Endothelial cell of hepatic sinusoid (primary cell): Measurements from ENCODE around the gene OR4D1.
"Not testable (repeated sequence)": the region's sequence is repeated elsewhere in the genome, so short reads cannot be mapped to it uniquely, and the experiment has no call there.

Source experiments
- in situ Hi-C: cut with HindIII; loops from 2 replicates; pipeline ENCODE4 v1.10.0; 2017; ENCODE audit warnings: low sequenced_read_pairs

Gene OR4D1

DNA sequence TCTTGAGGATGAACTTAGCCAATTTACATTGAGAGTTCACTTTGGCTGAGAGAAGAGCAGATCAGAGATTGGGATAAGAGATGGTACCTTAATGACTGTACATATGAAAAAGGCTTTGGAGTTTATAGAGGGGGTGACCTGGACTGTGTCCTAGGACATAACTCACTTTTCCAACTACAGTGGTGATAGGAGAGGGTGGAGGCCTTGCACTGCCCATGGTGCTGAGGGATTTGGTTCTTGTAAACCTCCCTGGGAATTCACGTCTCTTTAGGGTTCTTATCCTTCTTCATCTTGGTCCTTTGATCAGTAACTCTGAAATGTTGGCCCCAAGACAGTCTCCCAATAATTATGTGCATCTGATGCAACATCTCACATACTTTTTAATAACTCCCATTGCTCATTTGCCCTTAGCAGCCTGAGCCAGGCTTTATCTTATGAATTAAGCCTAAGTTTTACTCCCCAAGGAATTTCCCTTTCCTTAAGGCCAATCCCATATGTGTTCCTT, at the start of gene OR4D1:
Gene OR4D1, plus strand, starts transcription at position 455 of the 505 bp plus-strand sequence. CDS start 6,770 bp downstream, outside the sequence.
- in situ Hi-C loops = no loop called here

DNA sequence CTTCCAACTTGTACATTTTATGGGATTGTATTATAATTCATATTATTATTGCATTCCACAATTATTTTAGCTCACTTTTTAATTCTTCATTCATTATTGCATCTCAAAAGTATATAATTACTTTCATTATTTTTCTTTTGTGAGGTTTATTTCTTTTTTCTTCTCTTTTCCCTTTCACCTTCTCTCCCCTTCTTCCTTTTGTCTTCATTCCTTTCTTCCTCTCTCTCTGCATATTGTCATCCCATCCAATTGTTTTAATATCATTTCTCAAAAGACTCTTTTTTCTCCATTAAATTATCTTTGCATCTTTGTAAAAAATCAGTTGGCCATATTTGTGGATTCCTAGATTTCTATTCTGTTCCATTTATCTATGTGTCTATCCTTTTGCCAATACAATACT, 47.7 kb upstream of the OR4D1 start:
- in situ Hi-C loops = no loop called here

DNA sequence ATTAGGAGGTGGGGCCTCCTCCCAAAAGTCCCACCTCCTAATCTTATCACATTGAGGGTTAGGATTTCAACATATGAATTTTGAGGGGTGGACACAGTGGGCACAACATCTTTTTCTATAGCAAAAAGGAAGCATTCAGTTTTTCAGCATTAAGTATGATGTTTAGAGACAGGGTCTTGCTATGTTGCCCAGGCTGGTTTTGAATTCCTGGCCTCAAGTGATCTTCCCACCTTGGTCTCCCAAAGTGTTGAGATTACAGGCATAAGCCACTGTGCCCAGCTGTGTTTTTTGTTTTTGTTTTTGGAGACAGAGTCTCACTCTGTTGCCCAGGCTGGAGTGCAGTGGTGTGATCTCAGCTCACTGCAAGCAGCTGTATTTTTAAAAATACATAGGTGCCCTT, 46.3 kb upstream of the OR4D1 start:
- in situ Hi-C loops = not testable (repeated sequence)

DNA sequence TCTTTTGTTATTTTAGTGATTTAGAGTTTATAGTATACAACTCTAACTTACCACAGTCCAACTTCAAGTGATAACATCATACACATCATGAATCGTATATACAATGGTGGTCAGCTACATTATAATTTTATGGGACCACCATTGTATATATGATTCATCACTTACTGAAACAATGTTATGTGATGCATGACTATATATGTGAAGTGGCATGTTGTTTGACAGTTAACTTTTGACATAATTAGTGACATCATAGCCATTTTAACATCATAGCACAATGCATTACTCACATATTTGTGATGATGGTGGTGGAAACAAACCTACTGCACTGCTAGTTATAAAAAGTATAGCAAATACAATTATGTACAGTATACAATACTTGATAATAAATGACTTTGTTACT, 43.1 kb upstream of the OR4D1 start:
- in situ Hi-C loops = no loop called here

DNA sequence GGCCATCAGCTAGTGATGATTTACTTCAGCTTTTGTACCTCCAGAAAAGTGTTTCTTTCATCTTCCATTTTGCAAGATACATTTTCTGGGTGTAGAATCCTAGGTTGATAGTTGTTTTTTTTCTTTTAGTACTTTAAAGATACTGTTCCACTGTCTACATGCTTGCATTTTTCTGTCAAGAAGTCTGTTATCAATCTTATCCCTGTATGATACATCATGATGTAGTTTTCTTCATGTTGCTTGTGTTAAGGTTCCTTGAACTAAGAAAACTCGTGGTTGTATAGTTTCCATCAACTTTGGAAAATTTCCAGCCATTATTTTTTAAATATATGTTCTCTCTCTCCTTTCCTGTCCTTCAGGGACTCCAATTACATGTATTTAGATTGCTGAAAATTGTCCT, 40.9 kb upstream of the OR4D1 start:
- in situ Hi-C loops = no loop called here

DNA sequence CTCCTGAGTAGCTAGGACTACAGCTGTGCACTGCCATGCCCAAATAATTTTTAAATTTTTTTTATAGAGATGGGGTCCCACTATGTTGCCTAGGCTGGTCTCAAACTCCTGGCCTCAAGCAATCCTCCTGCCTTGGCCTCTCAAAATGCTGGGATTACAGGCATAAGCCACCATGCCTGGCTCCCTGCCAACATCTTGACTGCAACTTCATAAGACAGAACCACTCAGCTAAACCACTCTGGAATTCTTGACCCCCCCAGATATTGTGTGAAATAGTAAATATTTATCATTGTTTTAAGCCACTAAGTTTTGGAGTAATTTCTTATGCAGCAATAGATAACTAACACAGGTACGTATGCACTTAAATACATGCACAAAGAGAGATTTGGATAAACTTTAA, 39.0 kb upstream of the OR4D1 start:
- in situ Hi-C loops = no loop called here

DNA sequence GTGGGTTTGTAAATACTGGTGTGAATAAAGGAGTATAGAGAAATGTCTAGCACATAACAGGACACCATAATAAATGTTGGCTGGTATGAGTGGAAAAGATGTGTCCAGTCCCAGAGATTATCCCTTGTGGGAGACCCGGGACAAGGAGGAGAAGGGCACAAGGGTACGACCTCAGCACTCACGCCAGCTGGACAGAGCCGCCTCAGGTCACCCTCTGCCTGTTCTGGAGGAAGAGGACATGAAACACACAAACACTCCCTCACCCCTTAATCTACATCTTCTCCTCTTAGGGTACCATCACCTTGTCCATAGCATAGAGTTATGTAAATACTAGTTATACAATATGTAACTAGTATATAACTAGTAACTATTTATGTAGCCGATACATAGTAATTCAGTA, 38.2 kb upstream of the OR4D1 start:
- in situ Hi-C loops = no loop called here

DNA sequence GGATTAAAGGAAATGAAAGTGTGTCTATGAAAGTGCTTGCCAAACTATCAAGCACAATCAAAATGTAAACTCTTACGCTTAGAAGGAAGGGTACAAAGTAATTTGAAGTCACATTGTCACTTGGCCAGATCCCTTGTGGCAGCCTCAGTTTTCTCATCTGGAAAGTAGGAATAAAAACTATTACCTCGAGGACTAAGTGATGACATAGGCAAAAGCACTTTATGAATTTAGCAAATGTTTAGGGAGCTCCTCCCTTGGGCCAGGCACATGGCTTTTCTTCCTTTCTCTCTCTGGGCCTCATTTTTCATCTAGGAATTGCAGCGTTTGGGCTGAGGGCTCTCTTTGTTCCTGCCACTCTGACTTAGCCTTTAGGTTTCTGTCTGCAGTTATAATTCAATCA, 36.5 kb upstream of the OR4D1 start:
- in situ Hi-C loops = no loop called here

DNA sequence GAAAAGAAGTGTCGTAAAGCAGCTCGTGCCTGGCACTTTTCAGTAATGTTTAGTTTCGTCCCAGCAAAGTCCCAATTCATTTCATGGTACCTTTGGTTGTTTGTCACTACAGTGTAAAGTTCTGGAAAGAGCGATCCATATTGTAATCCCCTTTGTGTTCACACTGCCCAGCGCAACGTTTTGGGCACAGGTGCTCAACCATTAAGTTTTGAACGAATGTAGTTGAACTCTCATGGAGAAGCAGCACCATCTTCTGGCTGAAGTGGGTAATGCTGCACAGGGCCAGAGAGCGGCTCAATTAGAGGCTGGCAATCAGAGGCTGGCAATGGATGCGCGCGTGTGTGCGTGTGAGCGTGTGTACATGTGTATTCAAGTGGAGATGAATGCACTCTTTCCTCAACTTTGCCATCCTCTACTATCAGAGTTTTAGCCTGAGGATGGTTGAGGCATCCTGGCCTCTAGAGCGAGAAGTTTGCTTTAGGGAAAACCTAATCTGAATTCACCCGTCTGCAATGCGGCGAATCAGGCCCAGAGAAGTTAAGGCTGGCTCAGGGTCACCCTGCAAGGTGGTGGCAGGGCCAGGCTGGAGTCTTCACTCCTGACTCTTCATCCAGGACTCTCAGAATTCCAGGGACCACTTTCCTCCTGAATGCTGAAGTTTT, 35.1 kb upstream of the OR4D1 start:
- in situ Hi-C loops = no loop called here

DNA sequence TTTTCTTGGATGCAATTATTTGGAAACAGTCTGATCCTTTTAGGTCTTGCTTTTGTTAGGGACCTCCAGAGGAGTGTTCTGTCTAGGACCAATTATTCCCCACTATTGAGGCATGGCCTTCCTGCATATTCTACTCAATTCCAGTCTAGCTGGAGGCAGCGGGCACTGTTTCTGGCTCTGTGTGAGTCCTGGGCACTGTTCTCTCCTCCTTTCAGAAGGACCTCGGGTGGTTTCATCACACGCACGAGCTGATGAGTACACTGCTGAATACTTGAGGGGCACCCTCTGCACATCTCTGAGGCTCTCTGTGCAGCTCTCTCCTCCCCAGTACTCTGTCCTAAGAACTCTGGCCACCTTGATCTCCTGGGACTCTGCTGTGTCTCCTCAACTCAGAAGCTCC, 34.2 kb upstream of the OR4D1 start:
- in situ Hi-C loops = no loop called here

DNA sequence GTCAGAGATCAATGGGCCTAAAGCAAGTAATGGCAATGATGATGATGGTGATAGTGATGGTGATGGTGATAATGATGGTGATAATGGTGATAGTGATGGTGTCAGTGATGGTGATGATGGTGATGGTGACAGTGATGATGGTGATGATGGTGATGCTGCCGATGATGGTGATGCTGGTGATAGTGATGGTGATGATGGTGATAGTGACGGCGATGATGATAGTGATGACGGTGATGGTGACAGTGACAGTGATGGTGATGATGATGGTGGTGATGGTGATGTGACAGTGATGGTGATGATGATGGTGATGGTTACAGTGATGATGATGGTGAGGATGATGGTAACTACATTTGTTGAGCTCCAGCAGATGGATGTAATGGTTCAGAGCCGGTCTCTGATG, 30.8 kb upstream of the OR4D1 start:
- in situ Hi-C loops = no loop called here

DNA sequence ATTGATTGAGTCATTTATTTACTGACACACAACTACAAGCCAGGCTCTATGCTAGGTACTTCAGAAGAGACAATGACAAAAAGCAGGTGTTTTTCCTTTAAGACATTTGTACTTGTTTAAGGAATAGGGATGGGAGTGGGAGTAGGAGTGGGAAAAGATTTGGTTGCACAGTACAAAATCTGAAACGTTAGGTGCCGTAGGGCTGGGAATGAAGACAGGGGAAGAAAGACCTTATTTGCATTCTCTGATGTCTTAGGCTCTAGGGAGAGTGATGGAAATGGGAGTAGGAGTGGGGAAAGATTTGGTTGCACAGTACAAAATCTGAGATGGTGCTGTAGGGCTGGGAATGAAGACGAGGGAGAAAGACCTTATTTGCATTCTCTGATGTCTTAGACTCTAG, 28.7 kb upstream of the OR4D1 start:
- in situ Hi-C loops = no loop called here

DNA sequence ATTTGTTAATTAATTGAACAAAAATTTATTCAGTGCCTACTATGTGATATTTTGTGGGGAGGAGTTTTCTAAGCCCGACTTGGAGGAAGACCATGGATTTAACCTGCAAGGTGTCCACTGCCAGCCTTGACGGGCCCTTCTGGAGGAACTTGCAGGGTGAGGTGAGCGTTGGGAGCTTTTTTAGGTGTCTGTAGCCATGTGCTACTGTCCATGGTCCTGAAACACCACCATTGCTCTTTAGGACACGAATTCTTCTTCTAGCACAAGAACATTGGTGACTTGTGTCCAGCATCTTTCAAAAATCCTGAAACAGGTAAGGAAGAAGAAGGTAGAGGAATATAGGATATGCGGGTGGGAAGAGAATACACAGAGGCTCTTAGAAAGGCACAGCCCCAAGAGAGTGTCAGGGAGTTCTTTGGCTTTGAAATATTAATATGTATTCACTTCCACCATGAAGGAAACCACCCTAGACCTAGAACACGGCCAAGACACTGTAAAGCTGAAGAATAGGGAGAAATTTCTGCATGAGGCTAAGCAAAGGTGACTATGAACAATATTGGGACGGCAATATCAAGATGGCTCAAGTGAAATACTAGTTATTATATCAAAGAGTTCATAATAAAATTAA, 27.9 kb upstream of the OR4D1 start:
- in situ Hi-C loops = no loop called here

DNA sequence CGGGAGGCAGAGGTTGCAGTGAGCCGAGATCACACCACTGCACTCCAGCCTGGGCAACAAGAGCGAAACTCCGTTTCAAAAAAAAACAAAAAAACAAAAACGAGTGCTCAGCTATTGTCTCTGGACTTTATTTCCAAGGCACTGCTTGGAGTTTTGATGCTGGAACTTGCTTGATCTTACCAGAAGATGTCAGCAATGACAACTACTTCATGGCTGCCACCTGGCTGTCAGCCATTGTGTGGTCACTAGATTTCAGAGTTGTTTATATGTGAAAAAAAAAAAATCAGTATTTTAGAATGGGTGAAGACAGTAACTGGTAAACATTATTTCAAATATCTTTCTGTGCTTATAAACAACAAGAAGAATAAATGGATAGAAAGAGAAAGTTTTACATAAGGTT, 26.3 kb upstream of the OR4D1 start:
- in situ Hi-C loops = no loop called here

DNA sequence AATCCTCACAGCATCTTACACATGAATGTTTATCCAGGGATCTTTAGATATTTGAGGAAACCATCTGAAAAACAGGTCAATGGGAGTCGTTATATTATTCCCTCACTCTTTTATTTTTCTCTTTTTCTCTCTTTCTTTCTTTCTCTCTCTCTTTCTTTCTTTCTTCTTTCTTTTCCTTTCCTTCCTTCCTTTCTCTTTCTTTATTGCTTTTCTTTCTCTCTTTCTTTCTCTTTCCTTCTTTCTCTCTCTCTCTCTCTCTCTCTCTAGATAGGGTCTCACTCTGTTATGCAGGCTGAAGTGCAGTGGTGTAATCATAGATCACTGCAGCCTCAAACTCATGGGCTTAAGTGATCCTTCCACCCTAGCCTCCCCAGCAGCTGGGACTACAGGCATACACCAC, 20.3 kb upstream of the OR4D1 start:
- in situ Hi-C loops = loop anchor here (5.0 kb wide), 1 partner anchor 76 kb away; no protein-coding TSS in a partner anchor

DNA sequence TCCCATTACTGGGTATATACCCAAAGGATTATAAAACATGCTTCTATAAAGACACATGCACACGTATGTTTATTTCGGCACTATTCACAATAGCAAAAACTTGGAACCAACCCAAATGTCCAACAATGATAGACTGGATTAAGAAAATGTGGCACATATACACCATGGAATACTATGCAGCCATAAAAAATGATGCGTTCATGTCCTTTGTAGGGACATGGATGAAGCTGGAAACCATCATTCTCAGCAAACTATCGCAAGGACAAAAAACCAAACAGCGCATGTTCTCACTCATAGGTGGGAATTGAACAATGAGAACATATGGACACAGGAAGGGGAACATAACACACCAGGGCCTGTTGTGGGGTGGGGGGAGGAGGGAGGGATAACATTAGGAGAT, 15.5 kb upstream of the OR4D1 start:
- in situ Hi-C loops = not testable (repeated sequence)

DNA sequence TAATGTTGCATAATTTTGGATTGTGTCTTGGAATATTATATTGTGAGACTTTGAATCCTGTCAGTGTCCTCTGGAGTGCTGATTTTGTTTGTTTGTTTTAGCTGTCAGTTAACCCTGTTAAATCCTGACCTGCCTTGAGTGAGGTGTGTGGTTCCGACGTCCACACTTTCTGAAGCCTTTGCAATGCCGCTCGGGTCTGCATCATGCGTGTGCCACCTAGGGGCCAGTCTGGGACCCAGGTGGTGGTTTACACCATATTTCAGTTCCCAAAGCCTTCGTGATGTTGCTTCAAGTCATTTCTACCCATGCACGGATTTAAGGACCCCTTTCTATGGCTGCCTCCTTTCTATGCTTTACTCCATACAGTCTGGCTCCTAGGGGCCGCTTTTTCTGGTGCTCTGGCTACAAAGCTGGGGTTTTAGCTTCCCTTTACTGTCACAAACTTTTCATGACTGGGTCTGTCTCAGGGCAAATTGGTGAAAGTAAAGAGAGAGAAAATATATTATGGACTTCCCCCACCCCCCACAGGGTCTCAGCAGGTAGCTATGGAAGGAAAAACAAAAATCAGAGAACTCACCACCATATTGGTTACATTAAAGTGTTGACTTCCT, 11.4 kb upstream of the OR4D1 start:
- in situ Hi-C loops = no loop called here

DNA sequence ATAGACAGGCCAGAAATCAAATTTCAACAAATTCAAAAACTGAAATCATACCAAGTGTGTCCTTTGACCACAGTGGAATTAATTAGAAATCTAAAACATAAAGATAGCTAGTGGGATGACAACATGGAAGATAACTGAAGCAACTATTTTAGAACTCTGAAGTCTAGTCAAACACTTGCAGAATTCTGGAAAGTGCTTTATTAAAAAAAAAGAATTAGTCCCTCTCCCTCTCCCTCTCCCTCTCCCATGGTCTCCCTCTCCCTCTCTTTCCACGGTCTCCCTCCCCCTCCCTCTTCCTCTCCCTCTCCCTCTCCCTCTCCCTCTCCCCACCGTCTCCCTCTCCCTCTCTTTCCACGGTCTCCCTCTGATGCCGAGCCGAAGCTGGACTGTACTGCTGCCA, 6.7 kb upstream of the OR4D1 start:
- in situ Hi-C loops = no loop called here

DNA sequence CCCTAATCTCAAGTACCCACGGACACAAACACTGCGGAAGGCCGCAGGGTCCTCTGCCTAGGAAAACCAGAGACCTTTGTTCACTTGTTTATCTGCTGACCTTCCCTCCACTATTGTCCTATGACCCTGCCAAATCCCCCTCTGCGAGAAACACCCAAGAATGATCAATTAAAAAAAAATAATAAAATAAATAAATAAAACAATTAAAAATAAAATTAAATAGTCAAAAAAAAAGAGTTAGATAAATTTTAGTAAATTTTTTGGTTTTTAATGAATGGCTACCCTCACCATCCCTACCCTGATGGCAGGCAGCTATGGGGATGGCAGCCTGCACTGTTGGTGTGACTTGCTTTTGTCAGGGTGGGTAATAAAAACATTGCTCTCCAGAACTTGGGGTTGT, 4.8 kb upstream of the OR4D1 start:
- in situ Hi-C loops = not testable (repeated sequence)

DNA sequence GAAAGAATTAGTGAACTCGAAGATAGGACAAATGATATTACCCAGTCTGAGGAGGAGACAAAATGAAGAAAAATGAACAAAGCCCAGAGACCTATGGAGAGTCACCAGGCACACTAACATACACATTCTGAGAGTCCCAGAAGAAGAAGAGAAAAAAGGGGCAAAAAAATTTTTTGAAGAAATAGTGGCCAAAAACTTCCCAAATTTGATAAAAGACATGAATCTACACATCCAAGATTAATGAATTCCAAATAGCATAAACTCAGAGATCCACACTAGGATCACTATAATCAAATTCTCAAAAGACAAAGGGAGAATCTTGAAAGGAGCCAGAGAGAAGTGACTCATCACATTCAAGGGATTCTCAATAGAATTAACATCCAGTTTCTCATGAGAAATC, 3.4 kb upstream of the OR4D1 start:
- in situ Hi-C loops = no loop called here

DNA sequence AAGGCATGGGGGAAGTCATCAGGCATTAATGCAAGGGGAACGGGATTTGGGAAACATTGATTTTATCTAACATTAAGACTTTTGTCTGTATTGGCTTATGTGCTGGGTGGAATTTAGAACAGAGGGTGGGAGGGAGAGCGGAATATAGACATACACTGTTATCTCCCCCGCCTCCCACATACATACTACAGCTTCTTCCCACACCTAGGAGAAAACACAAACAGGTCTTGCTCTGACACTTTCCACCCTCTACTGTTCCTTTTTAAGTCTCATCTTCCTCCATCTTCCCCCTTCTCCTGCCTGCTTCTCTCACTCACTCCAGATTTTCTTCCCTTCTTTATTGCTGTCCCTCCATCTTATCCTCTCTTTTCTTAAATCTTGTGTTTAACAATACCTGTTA, 425 bp downstream of the OR4D1 start:
- in situ Hi-C loops = no loop called here

DNA sequence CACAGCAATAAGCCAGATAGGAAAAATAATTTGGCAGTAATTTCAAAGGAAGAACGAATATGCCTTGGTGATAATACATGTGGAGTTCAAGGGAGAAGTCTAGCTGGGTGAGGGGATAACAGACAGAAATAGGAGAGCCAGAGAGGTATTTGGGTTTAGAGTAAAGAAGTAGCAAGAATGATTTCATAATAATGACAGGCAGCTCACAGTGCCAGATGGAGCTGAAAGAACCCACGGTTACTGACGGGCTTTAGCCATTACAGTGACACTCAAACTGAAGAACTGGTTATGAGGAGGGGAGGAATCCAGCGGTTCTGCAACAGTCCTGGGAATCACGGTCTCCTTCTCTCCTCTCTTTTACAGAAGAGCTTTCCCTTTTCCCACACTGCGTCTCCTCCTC, 2.2 kb downstream of the OR4D1 start:
- in situ Hi-C loops = no loop called here
